Measurements from ENCODE around the gene GPX4. TPM values are rescaled to one million over a fixed set of nuclear protein-coding genes. Genes with fewer than 3 reads are reported as not detected.

GPX4 gene
- total and polyA plus RNA-seq, 2 of the 13 experiments (the other 11 are each of a cell fraction or from before 2014, with no cell fraction given), result 535 to 613 TPM

DNA sequence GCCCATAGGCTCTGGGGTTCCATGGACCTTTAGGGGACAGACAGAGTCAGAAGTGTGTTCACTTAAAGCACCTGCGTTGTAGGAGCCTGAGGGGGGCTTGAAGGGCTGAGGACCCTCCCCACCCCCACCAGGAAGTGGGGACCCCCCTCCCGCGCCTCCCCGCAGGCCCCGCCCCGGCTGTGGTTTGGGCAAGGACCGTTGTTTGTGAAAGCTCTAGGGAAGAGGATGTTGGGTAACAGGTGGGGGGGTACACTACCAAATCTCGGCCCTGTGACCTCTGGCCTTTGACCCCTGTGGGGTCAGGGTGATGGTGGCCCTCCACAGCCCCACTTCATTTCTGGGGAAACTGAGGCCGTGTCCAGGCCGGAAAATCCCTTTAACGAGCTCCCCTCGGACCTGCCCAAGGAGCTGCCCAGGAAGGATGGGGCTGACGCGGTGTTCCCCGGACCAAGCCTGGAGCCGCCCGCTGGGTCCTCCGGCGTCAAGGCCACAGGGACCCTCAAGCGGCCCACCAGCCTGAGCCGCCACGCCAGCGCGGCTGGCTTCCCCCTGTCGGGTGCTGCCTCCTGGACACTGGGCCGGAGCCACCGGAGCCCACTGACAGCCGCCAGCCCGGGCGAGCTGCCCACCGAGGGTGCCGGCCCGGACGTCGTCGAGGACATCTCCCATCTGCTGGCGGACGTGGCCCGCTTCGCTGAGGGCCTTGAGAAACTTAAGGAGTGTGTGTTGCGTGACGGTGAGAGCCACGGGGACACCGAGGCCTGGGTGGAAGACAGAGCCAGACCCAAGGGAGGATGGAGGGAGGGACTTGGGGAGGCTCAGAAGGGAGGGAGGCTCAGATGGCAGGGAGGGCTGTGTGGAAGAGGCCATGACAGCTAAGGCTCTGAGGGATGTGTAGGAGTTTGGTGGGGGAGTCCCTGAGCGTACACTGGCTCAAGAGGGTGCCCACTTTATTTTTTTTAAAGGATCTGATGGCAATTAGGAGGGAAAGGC is 35.5 kb upstream of the GPX4 start:
- ATAC-seq (no peak), FAIRE-seq (no peak), DNase-seq (ENCODE audit: low spot score) (no peak)
- Histone ChIP-seq H3K4me1 (ENCODE audit: insufficient read depth, low read length) (peaks cover 47% of the 10 kb centered on the region), H3K9ac (ENCODE audit: insufficient read depth, low read depth, low read length) (no peak overlapping the region), H3K36me3 (replicated peaks in 1 of 2; ENCODE audit: control insufficient read depth in 1 of 2, insufficient read depth in 2 of 2, low read length in 2 of 2) (no peaks in the 10 kb centered on the region), H3K4me3 (replicated peaks in 1 of 3; ENCODE audit: insufficient read depth in 1 of 3, low read depth in 2 of 3, low read length in 3 of 3) (peak overlapping the region; percentile 71 to 78 (median 77); a peak in 4 of 6 replicates), H3K79me2 (ENCODE audit: insufficient read depth, low read length) (no peaks in the 10 kb centered on the region), H4K20me1 (ENCODE audit: insufficient read depth, low read length) (no peaks in the 10 kb centered on the region), H2AFZ (ENCODE audit: low read length) (no peak overlapping the region), H3K9me3 (ENCODE audit: low read length) (no peaks in the 10 kb centered on the region), H3K27ac (ENCODE audit: extremely low read length, insufficient read depth, low read length) (no peak overlapping the region), H3K27me3 (ENCODE audit: control insufficient read depth in 1 of 2, insufficient read depth in 2 of 2, low read length in 2 of 2) (no peaks in the 10 kb centered on the region), H3K4me2 (ENCODE audit: low read depth, low read length) (peak overlapping the region; percentile 86)
- ChIA-PET POLR2A (interaction anchor here (0.9 to 2.7 kb wide), 7 partner anchors 8 to 201 kb away, joined by 3 to 9 read pairs (median 5); partner anchors contain the start of genes CIRBP, CNN2 and RNU6-2), CTCF (ENCODE audit: low intra/inter-chr PET ratio, low total read pairs) (no interaction called here)
- in situ Hi-C loops (cut with HindIII; ENCODE audit: extremely low pct_ligation_motif_present, low pct_unique_long_range_greater_than_20kb) (loop anchor here (5.0 kb wide), 1 partner anchor 34 kb away; the partner anchor contains the start of gene GPX4), intact Hi-C loops (cut with micrococcal nuclease; ENCODE audit: unreplicated experiment) (no loop called here)
- no TSS peak for BruUV-seq (replicated peaks)
- 74% methylated on average over 30 of the region's 45 CpGs for WGBS (ENCODE audit: low lambda C conversion rate)
- peak; percentile 95 for TF ChIP-seq GFI1 (CRISPR knock-in tag; IDR thresholded peaks at IDR 0.05; ENCODE audit: borderline replicate concordance)
- no peak for TF ChIP-seq PHF8 (CRISPR knock-in tag; IDR thresholded peaks at IDR 0.05)
- TF ChIP-seq ZBTB38 (CRISPR knock-in tag; IDR thresholded peaks at IDR 0.05), result peak; percentile 22; the same call in 1 of the 2 replicates
- TF ChIP-seq YY1 (IDR thresholded peaks at IDR 0.05; ENCODE audit: insufficient read depth, insufficient replicate concordance, low read depth, low read length), result peak; percentile 15
- peak; percentile 10; the same call in 1 of the 2 replicates for TF ChIP-seq CEBPG (CRISPR knock-in tag; IDR thresholded peaks at IDR 0.05)
- TF ChIP-seq, protein P1, sequence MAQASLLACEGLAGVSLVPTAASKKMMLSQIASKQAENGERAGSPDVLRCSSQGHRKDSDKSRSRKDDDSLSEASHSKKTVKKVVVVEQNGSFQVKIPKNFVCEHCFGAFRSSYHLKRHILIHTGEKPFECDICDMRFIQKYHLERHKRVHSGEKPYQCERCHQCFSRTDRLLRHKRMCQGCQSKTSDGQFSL (CRISPR knock-in tag; IDR thresholded peaks at IDR 0.05), result peak; percentile 50; the same call in 1 of the 2 replicates
- TF ChIP-seq NR2F1 (CRISPR knock-in tag; IDR thresholded peaks at IDR 0.05), result peak in 1 of 2 experiments; percentile 50; a peak in 1 of 4 replicates
- TF ChIP-seq NR2F2 (IDR thresholded peaks at IDR 0.05; ENCODE audit: borderline replicate concordance, low read depth), result peak; percentile 60; the same call in 1 of the 2 replicates
- TF ChIP-seq SIX1 (CRISPR knock-in tag; IDR thresholded peaks at IDR 0.05; ENCODE audit: borderline replicate concordance), result no peak
- TF ChIP-seq TCF7L2 (IDR thresholded peaks at IDR 0.05; ENCODE audit: low read depth, low read length), result no peak
- peak; percentile 92 for TF ChIP-seq NR2F6 (IDR thresholded peaks at IDR 0.05)
- peak; percentile 95 for TF ChIP-seq NR2F6 (CRISPR knock-in tag; IDR thresholded peaks at IDR 0.05)
- TF ChIP-seq ZNF567 (CRISPR knock-in tag; IDR thresholded peaks at IDR 0.05; ENCODE audit: borderline replicate concordance), result no peak
- TF ChIP-seq NR2C2 (CRISPR knock-in tag; IDR thresholded peaks at IDR 0.05; ENCODE audit: borderline replicate concordance), result peak; percentile 90
- no peak for TF ChIP-seq MEIS2 (CRISPR knock-in tag; IDR thresholded peaks at IDR 0.05)
- TF ChIP-seq, protein P2, sequence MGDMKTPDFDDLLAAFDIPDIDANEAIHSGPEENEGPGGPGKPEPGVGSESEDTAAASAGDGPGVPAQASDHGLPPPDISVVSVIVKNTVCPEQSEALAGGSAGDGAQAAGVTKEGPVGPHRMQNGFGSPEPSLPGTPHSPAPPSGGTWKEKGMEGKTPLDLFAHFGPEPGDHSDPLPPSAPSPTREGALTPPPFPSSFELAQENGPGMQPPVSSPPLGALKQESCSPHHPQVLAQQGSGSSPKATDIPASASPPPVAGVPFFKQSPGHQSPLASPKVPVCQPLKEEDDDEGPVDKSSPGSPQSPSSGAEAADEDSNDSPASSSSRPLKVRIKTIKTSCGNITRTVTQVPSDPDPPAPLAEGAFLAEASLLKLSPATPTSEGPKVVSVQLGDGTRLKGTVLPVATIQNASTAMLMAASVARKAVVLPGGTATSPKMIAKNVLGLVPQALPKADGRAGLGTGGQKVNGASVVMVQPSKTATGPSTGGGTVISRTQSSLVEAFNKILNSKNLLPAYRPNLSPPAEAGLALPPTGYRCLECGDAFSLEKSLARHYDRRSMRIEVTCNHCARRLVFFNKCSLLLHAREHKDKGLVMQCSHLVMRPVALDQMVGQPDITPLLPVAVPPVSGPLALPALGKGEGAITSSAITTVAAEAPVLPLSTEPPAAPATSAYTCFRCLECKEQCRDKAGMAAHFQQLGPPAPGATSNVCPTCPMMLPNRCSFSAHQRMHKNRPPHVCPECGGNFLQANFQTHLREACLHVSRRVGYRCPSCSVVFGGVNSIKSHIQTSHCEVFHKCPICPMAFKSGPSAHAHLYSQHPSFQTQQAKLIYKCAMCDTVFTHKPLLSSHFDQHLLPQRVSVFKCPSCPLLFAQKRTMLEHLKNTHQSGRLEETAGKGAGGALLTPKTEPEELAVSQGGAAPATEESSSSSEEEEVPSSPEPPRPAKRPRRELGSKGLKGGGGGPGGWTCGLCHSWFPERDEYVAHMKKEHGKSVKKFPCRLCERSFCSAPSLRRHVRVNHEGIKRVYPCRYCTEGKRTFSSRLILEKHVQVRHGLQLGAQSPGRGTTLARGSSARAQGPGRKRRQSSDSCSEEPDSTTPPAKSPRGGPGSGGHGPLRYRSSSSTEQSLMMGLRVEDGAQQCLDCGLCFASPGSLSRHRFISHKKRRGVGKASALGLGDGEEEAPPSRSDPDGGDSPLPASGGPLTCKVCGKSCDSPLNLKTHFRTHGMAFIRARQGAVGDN (CRISPR knock-in tag; IDR thresholded peaks at IDR 0.05), result peak; percentile 25; the same call in 1 of the 2 replicates
- no peak for TF ChIP-seq KDM5A (IDR thresholded peaks at IDR 0.05; ENCODE audit: borderline replicate concordance, low read length)
- TF ChIP-seq DNMT1 (CRISPR knock-in tag; IDR thresholded peaks at IDR 0.05), result no peak
